GM21360 (cell line): Measurements from ENCODE around the gene ANK3.

ENCODE experiments used
- ATAC-seq: cut with Tn5 transposase; IDR thresholded peaks from one replicate; pipeline ENCODE4 v1.9.1; 2021; ENCODE audit warnings: mild to moderate bottlenecking, moderate library complexity; ENCODE audit not compliant: unreplicated experiment

ANK3 gene

DNA sequence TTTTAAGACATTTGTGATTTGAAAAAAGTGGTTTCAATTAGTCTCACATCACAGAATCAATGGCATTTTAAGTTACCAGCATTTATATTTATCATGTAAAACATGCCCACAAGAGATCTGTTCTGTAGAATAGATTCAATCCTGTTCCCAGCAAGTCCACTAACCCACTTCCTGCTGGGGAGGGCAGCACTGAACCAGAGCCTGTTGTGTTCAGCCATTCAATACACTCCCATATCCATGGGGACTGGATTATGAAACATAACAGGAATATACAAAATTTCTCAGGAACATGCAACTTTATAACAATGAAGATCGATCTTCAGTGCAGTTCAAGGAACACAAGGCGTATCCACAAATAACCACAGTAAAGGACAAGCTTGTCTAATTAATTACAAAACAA is 24.4 kb upstream of the ANK3 start:
- ATAC-seq: no peak

DNA sequence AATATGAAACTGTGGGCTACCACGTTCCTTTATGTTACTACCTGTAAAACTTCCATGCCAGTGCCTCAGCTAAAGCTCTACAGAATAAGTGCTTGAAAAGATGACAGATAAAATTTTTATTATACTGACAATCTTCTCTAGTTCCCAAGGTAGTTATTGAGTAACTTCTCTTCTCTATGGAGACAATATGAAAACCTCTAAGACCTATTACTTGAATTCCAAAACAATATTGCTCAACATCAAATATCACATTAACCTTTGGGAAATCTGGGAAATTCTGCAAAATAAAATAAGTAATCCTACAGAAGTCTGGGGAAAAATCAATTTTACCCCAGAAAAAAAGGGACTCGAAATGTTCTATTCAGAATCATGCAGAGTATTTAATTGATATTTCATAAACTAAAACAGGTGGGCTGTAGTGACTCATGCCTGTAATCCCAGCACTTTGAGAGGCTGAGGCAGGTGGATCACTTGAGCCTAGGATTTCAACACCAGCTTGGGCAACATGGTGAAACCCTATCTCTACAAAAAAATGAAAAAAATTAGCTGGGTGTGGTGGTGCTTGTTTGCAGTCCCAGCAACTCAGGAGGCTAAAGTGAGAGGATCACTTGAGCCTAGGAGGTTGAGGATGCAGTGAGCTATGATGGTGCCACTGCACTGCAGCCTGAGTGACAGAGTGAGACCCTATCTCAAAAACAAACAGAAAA is 23.8 kb upstream of the ANK3 start:
- no peak for ATAC-seq

DNA sequence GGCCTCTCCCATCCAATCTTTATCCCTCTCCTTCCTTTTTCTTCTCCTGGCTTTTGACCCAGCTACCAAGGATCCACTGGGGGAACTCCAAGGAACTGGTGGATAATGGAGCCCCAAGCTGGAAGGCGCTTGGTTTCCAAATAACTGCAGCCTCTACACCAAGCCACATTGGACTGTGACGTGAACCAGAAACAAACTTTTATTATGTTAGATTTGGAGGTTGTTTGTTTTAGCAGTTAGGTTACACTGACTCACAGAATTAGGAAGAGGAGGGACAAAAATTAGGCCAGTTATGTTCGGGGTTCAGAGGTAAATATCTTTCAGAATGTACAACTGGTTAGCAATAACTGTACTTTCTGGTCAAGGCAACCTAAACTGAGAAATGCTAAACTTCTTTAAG is 21.3 kb upstream of the ANK3 start:
- no peak for ATAC-seq

DNA sequence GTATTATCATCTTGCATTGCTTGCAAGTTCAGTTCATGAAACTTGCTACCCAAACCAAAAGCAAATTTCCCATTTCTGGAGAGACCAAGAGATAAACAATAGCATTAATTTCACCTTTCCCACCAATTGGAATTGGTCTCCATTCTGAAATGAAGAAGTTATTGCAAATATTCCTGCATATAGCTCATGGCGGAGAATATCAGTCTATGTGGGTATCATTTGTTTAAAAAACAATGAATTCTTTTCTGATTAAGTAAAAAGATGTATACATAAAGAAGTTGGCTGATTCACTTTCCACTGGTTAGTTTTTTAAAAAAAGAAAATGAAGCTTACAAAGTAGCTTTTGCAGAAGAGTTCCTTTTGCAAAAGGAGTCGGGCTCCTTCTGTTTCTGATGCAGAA is 19.5 kb upstream of the ANK3 start:
- no peak for ATAC-seq

DNA sequence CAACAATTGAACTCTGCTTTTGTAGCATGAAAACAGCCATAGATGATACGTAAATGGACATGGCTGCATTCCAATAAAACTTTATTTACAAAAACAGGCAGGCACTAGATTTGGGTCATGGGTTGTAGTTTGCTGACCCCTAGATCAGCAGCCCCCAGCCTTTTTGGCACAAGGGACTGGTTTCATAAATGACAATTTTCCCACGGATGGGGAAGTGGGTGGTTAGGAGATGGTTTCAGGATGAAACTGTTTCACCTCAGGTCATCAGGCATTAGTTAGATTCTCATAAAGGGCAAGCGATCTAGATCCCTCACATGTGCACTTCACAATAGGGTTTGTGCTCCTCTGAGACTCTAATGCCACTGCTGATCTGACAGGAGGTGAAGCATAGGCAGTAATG is 16.5 kb upstream of the ANK3 start:
- no peak for ATAC-seq

DNA sequence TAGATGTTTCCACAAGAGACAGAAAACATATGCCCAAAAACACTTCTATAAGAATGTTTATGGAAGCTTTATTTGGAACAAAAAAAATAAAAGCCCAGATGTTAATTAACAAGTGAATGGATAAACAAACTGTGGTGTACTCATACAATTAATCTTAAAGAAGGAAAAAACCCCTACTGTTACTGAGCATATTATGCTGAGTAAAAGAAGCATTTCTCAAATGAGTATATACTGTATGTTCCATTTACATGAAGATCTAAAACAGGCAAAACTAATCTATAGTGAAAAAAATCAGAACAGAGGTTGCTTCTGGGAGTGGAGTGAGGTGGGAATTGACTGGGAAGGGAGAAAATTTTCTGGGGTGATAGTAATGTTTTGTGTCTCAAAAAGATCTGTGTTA is 15.5 kb upstream of the ANK3 start:
- ATAC-seq: no peak

DNA sequence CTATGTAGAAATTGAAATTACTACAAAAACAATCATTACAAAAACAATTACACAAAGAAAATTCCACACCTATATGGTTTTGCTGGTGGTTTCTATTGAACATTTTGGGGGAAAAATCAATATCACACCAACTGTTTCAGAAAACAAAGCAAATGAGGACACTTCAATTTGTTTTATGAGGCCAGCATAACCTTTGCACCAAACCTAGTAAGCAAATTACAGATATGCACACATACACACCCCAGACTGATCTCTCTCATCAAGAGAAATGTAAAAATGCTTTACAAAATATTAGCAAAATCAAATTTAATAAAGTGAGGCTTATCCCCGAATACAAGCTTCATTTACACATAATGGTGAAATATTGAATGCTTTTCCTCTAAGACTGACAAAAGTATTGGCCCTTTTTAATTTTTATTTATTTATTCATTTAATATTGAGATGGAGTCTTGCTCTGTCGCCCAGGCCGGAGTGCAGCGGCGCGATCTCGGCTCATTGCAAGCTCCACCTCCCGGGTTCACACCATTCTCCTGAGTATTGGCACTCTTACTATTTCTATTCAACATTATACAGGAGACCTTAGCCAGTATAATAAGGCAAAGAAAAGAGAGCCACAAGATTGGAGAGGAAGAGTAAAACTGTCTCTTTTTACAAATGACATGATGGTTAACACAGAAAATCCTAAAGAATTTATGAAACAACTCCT is 13.6 kb upstream of the ANK3 start:
- no peak for ATAC-seq

DNA sequence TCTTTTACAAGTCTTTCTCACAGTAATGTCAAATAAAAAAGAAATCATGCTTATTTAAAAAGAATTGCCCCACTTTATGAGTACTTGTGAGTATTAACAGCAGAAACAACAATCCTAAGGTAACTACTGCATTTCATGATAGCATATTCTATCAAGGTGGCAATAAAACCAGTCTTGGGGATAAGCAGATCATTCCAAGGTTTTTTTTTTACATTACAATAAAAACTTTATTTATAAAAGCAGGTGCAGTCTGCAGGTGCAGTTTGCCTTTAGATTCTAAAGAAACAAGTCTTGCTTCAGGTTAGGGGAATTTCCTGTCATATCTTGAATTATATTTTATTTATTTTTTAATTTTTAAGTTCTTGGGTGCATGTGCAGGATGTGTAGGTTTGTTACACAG is 10.7 kb upstream of the ANK3 start:
- no peak for ATAC-seq

DNA sequence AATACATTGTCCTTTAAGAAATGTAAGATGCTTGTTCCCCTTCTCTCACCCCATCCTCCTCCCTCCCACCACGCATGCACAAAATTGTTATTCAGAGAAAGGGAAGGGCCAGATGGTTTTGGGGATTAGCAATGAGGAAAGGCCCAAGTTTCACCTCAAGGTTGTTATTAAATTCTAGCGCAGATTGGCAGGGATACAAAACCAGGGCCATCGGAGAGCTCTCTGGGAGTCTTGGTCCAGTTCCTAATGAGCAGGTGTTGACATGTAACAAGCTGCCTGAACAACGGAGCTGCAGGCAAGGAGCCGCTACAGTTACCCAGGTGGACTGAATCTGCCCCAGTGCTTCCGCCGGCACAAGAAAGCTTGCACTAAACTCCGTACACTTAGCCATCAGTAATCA is 9.7 kb upstream of the ANK3 start:
- ATAC-seq: no peak

DNA sequence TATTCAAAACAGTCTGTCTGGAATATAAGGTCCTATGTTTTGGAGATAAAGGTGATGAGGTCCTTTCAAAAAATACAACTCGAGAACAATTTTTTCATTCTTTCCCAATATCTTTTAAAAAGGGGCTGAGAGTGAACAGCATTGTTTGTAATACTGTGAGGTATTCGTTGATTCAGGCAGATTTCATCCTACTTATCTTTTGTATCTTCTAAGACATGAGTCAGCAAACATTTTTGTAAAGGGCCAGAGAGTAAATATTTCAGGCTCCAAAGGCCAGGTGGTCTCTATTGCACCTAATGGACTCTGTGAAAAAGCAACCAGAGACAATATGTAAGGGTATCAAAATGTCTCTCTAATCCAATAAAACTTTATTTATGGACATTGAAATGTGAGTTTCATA is 8.1 kb upstream of the ANK3 start:
- ATAC-seq: no peak

DNA sequence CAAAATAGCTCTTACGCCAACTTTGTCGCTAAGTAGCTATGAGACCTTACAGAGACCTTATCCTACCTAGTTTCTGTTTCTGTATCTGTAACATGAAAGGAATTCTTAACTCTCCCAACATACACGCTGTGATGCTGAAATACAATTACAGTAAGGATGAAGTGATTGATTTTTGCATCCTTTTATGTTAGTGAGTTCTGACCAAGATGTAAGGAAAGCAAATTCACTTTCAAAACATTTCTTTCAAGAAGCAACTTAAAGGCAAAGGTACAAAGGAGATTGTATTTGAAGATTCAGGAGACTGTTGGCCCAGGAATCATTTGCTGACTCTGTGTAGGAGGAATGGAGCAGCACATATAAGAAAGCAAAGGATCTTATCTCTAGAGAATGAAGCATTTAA is 7.1 kb upstream of the ANK3 start:
- ATAC-seq: no peak

DNA sequence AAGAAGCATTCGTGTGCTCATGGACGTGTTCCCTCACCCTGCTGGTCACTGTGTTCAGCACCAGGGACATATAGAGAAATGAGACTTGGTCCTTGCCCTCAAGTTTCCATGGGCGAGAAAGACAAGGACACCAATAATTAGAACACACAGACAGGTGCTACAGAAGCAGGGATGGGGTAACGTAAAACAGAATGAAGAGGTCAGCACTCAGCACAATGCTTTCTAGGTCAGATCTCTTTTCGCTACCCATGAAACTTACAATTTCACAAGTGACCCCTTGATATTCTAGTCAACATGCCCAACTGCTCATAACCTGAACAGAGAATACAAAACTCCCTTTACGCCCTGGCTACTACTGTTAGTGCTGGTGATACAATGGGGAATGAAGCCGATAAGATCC is 6.0 kb upstream of the ANK3 start:
- no peak for ATAC-seq

DNA sequence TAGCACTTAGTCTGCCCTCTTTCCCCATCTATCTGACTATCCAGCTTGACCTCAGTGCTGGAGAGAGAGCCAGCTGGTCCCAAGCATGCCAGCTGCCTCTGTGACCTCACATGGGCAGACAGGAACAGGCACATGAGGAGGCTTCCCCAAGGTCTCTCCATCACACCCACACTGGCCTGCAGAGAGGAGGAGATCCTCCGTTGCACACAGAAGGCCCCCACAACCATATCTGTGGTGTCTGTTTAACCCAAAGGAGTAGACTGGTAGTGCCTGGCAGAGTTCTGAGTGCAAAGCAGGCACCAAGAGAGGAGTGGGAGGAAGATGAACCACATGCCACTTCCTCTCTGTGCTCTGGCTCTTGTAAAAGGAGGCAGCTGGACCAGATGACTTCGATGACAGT is 4.8 kb upstream of the ANK3 start:
- no peak for ATAC-seq

DNA sequence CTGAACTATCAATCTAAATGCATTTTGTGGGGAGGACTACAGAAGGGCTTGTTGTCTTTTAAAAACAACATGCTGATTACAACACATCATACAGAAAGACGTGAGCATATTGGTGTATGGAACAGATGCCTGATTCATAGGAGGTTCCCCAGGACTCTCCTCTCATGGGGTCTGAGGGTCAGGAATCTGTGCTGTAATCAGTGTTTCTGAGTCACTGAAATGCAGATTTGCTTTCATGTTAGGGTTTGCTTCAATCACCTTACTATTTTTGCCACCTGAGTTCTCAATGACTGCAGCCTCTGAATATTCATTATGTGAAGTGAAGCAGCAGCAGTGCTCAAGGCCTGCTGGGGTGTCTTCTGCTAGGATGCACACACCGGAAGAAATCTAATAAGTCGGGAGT is 550 bp upstream of the ANK3 start:
- ATAC-seq: no peak

DNA sequence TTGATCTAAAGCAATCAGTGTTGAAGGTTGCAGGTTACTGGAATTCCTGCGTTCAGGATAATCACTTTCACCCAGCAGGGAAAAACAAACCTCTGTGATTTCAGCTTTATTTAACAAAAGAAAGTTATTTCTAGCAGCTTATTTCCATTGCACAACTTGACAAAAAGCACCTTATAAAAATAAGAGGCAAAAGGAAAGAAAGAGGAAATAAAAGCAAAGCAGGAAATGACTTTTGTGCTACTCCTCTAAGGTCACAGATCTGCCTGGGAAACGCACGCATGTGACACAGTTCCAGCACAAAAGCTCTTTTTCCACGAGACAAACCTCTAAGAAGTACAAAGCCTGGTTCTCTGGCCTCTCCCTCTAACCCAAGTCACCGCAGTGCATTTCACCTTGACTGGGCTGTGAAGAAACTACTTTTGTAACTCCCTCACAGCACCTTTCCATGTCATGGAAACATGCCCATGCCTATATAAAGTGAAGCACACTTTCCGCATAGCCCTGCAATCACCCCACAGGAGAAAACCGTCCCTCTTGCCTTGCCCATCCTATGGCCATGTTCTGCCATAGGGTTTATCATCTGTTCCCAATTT is 870 bp downstream of the ANK3 start:
- no peak for ATAC-seq

DNA sequence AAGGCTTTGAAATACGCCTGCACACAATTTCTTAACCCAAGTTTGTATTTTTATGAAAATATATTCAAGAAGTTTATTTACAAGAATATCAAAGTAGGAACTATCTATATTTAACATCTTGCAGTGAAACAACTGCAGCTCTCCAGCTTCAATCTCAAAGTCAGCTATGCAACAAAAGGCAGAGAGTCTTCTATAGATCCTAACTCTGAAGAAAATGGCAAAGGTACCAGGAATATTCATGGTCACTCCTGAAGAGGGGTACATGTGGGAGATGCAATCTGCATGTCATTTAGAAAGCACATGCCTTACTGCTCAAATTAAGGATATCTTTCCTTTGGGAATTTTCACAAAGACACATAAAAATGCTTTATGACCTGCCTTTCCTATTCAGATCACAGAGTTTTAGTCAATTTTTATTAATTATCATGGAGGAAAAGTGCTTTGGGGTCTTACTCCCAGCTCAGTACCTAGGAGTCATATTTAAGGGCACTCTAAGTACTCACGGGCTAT is 1.5 kb downstream of the ANK3 start:
- no peak for ATAC-seq

DNA sequence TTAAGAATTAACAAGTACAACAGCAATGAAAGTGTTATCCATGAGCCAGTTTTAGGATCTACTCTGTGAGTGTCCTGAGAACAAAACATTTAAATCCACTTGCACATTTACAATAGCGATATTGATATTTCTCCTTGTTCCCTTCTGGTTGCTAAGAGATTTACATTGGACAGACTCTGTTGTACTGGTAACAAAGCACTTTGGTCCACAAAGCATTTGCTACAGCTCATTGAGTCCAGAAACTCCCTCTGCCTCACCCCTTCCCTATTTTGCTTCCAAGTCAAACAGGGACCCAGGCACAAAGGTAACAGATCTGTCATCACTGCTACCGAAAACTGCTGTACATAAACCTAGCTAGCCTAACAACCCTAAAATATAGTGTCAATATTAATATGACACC is 2.1 kb downstream of the ANK3 start:
- ATAC-seq: no peak

DNA sequence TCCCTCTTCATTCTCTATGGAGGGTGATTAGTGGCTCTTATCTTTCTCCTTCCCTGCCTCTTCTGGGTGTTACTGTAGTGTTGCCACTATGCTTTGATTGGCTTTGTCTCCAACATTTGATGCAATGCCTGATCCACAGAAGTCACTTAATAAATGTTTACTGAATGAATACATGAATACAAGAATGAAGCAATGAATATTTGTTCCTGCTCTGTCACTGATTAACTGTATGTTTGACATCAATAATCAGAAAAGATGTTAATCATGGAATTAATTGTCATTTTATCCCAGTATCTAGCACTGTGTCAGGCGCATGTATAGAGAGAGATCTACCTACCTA is 4.3 kb downstream of the ANK3 start:
- no peak for ATAC-seq

DNA sequence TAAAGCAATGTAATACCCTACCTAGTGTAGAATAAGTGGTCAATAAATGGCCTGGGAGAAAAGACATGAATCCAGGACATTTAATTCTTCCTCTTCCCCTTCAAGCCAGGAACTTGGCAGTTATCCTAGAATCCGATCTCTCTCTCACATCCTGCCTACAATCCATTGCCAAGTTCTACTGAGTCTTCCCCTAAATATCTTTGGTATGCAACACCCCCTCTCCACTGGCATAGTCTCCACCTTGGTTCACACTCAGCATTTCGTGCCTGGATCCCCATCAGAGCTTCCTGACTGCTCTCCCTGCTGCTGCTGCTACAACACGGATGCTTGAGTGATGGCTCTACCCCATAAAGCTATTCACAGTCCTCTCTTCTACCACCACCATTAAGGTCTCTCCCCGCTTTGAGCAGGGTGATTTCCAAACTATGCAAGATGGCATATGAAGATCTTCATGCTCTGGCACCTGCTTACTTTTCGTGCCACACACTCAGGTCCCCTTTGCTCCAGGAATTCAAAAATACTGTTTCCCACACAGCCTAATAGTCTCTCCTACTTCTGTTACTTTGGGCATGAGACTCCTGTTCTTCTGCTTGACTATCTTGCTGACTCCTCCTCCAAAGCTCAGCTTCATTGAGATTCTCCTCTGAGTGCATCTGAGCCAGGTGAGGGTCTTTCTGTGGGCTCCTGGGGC is 4.8 kb downstream of the ANK3 start:
- ATAC-seq: no peak

DNA sequence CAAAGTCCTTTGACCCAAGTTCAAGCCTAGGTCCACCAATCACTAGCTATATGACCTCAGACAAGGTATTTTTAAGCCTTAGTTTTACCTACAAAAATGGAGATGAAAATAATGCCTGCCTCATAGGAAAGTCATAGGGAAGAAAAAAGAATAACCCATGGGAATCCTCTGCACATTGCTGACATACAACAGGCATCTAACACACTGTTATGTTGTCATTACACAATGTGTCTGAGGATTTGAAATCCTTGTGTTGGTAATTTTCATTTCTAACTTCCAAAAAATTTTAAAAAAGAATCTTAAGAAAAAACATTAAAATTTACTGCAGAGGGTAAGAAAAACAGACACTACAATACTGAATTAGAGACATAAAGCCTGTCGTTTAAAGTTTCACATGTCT is 5.7 kb downstream of the ANK3 start:
- no peak for ATAC-seq

DNA sequence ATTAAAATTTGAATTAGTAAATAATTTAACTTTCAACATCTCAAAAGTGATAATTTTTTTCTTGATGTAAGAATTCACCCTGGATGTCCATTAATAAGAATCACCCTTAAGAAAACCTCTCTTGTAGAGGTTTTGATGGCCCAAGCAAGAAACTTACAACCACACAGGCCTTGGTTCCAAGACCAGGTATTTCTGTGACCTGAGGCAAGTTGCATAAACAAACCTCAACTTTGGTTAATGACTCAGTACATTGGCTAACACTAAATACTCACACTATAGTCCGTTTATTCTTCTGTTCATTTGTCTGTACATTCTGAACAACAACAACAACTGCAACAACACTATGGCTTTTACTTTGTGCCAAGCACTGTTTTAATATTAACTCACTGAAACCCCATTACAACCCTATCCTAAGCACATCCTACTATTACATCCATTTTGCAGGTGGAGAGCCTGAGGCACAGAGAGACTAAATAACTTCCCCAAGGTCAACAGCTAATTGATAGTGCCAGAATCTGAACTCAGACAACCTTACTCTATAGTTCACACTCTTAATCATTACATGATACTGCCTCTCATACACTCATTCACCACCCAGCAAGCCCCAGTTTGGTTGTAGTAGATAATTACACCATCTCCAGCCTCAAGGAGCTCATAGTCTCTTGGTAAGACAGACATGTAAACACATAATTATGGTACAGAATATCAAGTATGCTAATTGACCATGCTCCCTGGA is 6.6 kb downstream of the ANK3 start:
- no peak for ATAC-seq
